ENCODE data around the gene ERGIC1. TPM values are rescaled to one million over a fixed set of nuclear protein-coding genes. Genes with fewer than 3 reads are reported as not detected.
A peak's percentile ranks its signal among the peaks of the same experiment; 100 is the strongest.

Gene ERGIC1
- total RNA-seq, 1 donor from 2014 or later: 158 TPM

- DNase-seq (ENCODE audit: low spot score, unreplicated experiment): no peak
- Mint-ChIP-seq H3K27ac (peak overlapping the region; percentile 79), H3K9me3 (ENCODE audit: low read depth) (no peaks in the 10 kb centered on the region), H3K4me1 (ENCODE audit: low read depth) (peaks cover 26% of the 10 kb centered on the region), H3K27me3 (peaks cover 4% of the 10 kb centered on the region), H3K36me3 (ENCODE audit: insufficient read depth) (peaks cover 23% of the 10 kb centered on the region), H3K4me3 (ENCODE audit: low read depth) (no peak overlapping the region)
- TF ChIP-seq CTCF (IDR thresholded peaks at IDR 0.05; ENCODE audit: unreplicated experiment): no peak
Observed at GRCh38 chr5:172897481-172898217, 63.6 kb downstream of the ERGIC1 start.

- H3K27me3 Mint-ChIP-seq: peaks cover 4% of the 10 kb centered on the region
- DNase-seq (ENCODE audit: low spot score, unreplicated experiment): no peak
- peak overlapping the region; percentile 79 for H3K27ac Mint-ChIP-seq
- H3K4me3 Mint-ChIP-seq (ENCODE audit: low read depth): no peak overlapping the region
- peaks cover 31% of the 10 kb centered on the region for H3K4me1 Mint-ChIP-seq (ENCODE audit: low read depth)
- no peaks in the 10 kb centered on the region for H3K9me3 Mint-ChIP-seq (ENCODE audit: low read depth)
- no peak for TF ChIP-seq CTCF (IDR thresholded peaks at IDR 0.05; ENCODE audit: unreplicated experiment)
- peaks cover 23% of the 10 kb centered on the region for H3K36me3 Mint-ChIP-seq (ENCODE audit: insufficient read depth)
Observed at GRCh38 chr5:172898218-172898842, 64.3 kb downstream of the ERGIC1 start.

- Mint-ChIP-seq H3K36me3 (ENCODE audit: insufficient read depth) (peaks cover 23% of the 10 kb centered on the region), H3K27ac (peak overlapping the region; percentile 61), H3K4me3 (ENCODE audit: low read depth) (peak overlapping the region; percentile 14), H3K9me3 (ENCODE audit: low read depth) (no peaks in the 10 kb centered on the region), H3K4me1 (ENCODE audit: low read depth) (peaks cover 37% of the 10 kb centered on the region), H3K27me3 (peaks cover 4% of the 10 kb centered on the region)
- no peak for DNase-seq (ENCODE audit: low spot score, unreplicated experiment)
- TF ChIP-seq CTCF (IDR thresholded peaks at IDR 0.05; ENCODE audit: unreplicated experiment): no peak
Observed at GRCh38 chr5:172898843-172899369, 64.9 kb downstream of the ERGIC1 start.

GRCh38 chr5:172899436-172899835 is 65.4 kb downstream of the ERGIC1 start:
- DNase-seq (ENCODE audit: low spot score, unreplicated experiment): no peak
- Mint-ChIP-seq H3K27me3 (peaks cover 4% of the 10 kb centered on the region), H3K4me1 (ENCODE audit: low read depth) (peaks cover 42% of the 10 kb centered on the region), H3K27ac (no peak overlapping the region), H3K4me3 (ENCODE audit: low read depth) (no peak overlapping the region), H3K36me3 (ENCODE audit: insufficient read depth) (peaks cover 23% of the 10 kb centered on the region), H3K9me3 (ENCODE audit: low read depth) (no peaks in the 10 kb centered on the region)
- no peak for TF ChIP-seq CTCF (IDR thresholded peaks at IDR 0.05; ENCODE audit: unreplicated experiment)

- Mint-ChIP-seq H3K9me3 (ENCODE audit: low read depth) (no peaks in the 10 kb centered on the region), H3K27me3 (no peaks in the 10 kb centered on the region), H3K27ac (peak overlapping the region; percentile 93), H3K36me3 (ENCODE audit: insufficient read depth) (peaks cover 20% of the 10 kb centered on the region), H3K4me3 (ENCODE audit: low read depth) (no peak overlapping the region), H3K4me1 (ENCODE audit: low read depth) (peaks cover 45% of the 10 kb centered on the region)
- DNase-seq (ENCODE audit: low spot score, unreplicated experiment): no peak
- no peak for TF ChIP-seq CTCF (IDR thresholded peaks at IDR 0.05; ENCODE audit: unreplicated experiment)
Observed at GRCh38 chr5:172901012-172901780, 67.1 kb downstream of the ERGIC1 start.
